HG02852 (cell line): Measurements from ENCODE around the gene MACROD2.
"Not testable (repeated sequence)": the region's sequence is repeated elsewhere in the genome, so short reads cannot be mapped to it uniquely, and the experiment has no call there.

Experiments
- ATAC-seq: cut with Tn5 transposase; IDR thresholded peaks from one replicate; pipeline ENCODE4 v1.9.1; 2021; ENCODE audit warnings: mild to moderate bottlenecking, moderate library complexity; ENCODE audit not compliant: unreplicated experiment

MACROD2 gene

GRCh38 chr20:15805154-15805553, 1809.8 kb downstream of the MACROD2 start:
- ATAC-seq = no peak

- no peak for ATAC-seq
These were observed 1810.8 kb downstream of the MACROD2 start for GRCh38 chr20:15806105-15806504.

- no peak for ATAC-seq
These were observed 1812.0 kb downstream of the MACROD2 start for GRCh38 chr20:15807271-15807670.

- ATAC-seq = not testable (repeated sequence)
These were observed 1812.5 kb downstream of the MACROD2 start for GRCh38 chr20:15807771-15808170.

- ATAC-seq = no peak
These were observed 1816.6 kb downstream of the MACROD2 start for GRCh38 chr20:15811951-15812350.

DNA sequence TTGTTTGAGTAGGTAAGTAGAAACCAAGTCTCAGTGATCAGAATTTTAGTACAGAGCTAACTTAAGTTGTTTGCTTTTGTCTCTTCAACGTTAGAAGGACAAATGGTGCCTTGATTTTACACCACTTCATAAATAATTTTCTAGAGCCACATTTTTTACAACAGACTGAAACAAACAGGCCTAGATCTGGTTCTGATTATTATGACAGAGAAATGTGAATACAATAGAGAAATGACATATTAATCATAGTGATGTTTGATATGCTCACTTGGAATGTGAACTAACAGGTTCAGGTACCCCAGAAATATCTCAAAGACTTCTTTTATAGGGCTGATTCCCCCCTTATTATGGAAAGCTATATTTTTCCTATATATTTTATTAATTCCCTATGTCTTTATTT, 1817.4 kb downstream of the MACROD2 start:
- no peak for ATAC-seq

GRCh38 chr20:15814360-15814759, 1819.0 kb downstream of the MACROD2 start:
- no peak for ATAC-seq

GRCh38 chr20:15814911-15815310, 1819.6 kb downstream of the MACROD2 start:
- no peak for ATAC-seq

GRCh38 chr20:15817351-15817750, 1822.0 kb downstream of the MACROD2 start:
- no peak for ATAC-seq

GRCh38 chr20:15818651-15819071, 1823.3 kb downstream of the MACROD2 start:
- ATAC-seq = no peak

DNA sequence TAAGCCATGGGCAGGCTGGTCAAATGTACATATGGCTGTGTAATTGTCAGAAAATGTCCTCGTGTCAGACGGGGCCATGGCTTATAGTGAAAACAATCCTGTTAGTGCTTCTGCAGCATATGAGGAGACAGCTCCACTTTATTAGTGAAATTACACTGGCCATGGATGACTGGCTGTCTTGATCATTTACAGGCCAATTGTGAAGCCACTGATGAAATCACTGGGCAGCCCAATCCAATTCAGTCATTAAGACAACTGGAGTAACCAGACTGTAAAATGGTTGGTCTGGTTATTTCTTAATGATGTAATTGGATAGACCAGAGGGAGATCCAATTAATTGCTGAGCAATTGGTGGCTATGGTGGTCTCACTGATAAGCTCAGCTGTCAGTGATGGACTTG, 1828.4 kb downstream of the MACROD2 start:
- no peak for ATAC-seq

DNA sequence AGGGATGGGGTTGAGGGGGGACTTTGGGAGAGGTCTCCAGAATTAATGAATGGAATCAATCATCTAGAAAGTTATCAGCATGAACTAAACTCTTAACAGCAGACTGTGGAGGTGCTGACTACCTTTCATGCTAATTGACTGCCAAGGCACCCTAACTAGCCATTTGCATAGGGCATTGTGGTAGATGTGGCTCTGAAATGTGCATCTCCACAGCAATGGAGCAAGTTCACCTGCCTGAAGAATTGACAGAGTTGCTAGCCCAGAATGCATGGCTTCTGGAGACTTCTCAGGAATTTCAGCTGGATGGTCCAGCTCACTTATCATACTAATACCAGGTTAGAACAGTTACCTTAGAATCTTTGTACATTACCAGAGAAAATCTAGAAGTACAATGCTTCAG, 1832.3 kb downstream of the MACROD2 start:
- ATAC-seq = no peak

DNA sequence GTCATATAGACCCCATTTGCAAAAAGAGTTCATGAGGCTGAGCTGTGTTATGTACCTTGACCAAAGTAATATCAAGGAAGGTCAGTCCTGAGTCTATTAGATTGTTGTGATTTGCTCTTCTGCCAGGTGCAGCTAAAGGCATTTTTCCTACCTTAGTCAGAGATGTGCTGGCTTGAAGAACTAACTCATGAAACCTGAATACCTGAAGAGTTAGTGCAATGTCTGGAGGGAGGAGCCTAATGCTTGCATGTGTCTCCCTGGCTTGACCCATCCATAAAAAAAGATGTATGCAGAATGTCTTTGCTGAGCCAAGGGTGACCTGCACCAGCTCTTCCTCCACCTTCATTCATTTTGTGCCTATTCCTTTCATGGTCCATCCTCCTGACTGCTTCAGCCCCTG, 1835.9 kb downstream of the MACROD2 start:
- ATAC-seq = no peak

- no peak for ATAC-seq
These were observed 1837.2 kb downstream of the MACROD2 start for GRCh38 chr20:15832512-15832911.

DNA sequence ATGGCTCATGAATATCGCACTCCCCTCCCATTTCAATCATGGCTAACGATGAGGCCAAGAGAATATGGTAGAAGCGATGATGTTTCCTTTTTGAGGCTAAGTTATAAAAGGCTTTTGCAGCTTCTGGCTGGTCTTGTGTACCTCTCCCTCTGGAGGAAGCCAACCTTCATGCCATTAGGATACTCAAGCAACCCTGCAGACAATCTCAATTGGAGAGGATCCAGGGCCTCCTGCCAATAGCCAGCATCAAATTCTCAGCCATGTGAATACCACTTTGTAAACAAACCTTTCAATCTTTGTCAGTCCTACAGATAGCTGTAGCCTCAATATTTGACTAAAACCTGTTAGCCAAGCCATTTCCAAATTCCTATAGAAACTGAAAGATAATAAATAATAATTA, 1839.5 kb downstream of the MACROD2 start:
- ATAC-seq = no peak

GRCh38 chr20:15835811-15836210, 1840.5 kb downstream of the MACROD2 start:
- ATAC-seq = no peak

- ATAC-seq = no peak
These were observed 1841.3 kb downstream of the MACROD2 start for GRCh38 chr20:15836634-15837033.

GRCh38 chr20:15837563-15837962, 1842.2 kb downstream of the MACROD2 start:
- no peak for ATAC-seq

GRCh38 chr20:15838466-15838865, 1843.2 kb downstream of the MACROD2 start:
- no peak for ATAC-seq

GRCh38 chr20:15840636-15841301, 1845.5 kb downstream of the MACROD2 start:
- no peak for ATAC-seq

DNA sequence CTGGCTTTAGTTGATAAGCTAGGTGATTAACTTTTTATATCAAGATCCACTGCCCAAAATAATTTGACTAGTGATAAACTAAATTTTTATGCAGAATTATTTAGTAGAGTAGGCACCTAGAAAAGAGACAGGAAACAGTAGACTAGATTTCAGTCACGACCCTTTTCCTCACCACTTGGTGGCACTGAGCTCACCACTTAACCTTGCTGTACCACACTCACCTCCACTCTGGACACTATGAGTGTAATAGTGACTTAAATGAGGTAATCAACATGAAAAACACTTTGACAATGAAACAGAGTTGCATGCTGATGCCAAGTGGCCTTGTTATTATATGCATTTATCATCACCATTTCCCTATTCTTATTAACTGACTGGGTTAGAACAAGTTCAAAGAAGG, 1847.6 kb downstream of the MACROD2 start:
- no peak for ATAC-seq

DNA sequence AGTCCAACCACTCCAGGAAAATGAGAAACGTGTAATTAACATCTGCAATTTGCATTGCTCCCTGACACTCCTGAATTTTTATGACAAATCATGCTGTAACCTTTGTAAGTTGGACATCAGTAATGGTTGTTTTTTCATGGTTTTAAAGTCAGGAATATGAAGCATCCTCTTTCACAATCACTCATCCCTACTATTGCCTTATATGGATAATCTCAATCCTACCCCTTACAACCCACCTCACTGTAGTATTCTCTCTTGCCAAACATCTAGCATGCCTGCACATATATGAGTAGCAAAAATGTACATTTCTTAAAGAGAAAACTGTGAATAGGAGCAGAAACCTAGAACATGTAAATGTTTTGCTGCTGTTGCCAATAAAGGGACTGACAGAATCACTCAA, 1848.5 kb downstream of the MACROD2 start:
- no peak for ATAC-seq

DNA sequence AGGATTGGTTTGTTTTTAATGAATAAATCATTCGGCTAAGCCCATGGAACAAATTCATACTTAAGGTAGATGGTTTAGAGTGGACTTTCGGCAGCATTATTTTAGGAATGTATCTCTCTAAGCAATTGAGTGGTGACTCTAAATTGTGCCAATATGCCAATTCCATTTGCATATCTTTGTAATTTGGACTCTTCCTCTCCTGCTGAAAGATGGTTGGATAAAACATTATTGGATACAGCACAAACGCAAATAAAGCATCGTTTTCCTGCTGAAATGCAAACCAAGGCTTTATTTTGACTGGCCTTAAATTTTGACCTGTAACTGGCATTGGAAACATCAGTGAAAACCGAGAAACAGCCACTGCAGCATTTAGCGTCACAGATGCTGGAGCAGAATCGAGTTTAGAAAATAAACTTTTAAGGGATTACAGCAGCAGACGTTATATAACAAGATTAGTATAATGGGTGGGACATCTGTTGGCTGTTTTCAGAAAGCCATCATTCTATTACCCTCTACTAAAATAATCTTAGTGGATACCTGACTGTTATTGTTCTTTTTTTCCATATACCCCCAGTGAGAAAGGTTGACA, 1852.0 kb downstream of the MACROD2 start:
- no peak for ATAC-seq
